ENCODE measurements around the gene PPEF2.

- TF ChIP-seq CTCF (IDR thresholded peaks at IDR 0.05), result no peak
- TF ChIP-seq POLR2A (IDR thresholded peaks at IDR 0.05), result no peak
Observed at GRCh38 chr4:75907966-75908365, 5.7 kb upstream of the PPEF2 start.
